Lower leg skin (tissue), 3 donors: Measurements from ENCODE around the gene BLOC1S2.

Experiments
- POLR2A ChIP-seq, 2 donors: fragments of 450-650 bp; IDR thresholded peaks; one replicate each; pipeline ENCODE4 v1.6.1; 2016 to 2017; ENCODE audit warnings: antibody characterized with exemption in 2 of 2, mild to moderate bottlenecking in 1 of 2, moderate library complexity in 1 of 2
- TF ChIP-seq, protein P1 (sequence below), 3 donors: fragments of 450-650 bp; IDR thresholded peaks; one replicate each; pipeline ENCODE4 v1.5.1; 2016; ENCODE audit warnings: antibody characterized with exemption in 3 of 3, mild to moderate bottlenecking in 3 of 3, moderate library complexity in 2 of 3

DNA sequence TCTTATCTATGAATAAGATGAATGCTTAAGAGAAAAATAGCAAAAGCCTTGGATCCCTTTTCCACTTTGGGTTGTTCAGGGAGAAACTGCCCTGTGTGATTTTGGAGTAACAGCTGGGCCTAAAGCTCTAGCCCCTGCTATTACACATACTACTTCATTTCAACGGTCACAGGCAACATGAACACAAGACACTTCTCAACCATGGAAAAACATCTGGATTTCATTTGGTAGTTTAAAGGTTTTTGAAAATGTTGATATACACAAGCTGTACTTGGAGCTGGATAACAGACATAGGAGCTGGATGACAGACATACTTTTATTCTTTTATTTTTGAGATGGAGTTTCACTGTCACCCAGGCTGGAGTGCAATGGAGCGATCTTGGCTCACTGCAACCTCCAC, 54.4 kb downstream of the BLOC1S2 start:
- TF ChIP-seq POLR2A (IDR thresholded peaks at IDR 0.05): no peak
- TF ChIP-seq, protein P1, sequence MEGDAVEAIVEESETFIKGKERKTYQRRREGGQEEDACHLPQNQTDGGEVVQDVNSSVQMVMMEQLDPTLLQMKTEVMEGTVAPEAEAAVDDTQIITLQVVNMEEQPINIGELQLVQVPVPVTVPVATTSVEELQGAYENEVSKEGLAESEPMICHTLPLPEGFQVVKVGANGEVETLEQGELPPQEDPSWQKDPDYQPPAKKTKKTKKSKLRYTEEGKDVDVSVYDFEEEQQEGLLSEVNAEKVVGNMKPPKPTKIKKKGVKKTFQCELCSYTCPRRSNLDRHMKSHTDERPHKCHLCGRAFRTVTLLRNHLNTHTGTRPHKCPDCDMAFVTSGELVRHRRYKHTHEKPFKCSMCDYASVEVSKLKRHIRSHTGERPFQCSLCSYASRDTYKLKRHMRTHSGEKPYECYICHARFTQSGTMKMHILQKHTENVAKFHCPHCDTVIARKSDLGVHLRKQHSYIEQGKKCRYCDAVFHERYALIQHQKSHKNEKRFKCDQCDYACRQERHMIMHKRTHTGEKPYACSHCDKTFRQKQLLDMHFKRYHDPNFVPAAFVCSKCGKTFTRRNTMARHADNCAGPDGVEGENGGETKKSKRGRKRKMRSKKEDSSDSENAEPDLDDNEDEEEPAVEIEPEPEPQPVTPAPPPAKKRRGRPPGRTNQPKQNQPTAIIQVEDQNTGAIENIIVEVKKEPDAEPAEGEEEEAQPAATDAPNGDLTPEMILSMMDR (IDR thresholded peaks at IDR 0.05): no peak
